Right renal cortex interstitium (tissue), 3 donors: ENCODE measurements around the gene CUBN. TPM values are rescaled to one million over a fixed set of nuclear protein-coding genes. Genes with fewer than 3 reads are reported as not detected.

Experiments
- DNase-seq, 3 donors: peaks; one replicate each; pipeline ENCODE4 v3.0.0-alpha.2; 2013; ENCODE audit warnings: low read depth in 3 of 3, low spot score in 2 of 3
- polyA plus RNA-seq, 3 donors: library from polyadenylated mRNA; unstranded; fragments of 120-200 nt; gene quantifications; one replicate each; pipeline ENCODE4 v1.2.1, GENCODE V29; 2013; ENCODE audit not compliant: insufficient read length in 3 of 3

CUBN gene
- polyA plus RNA-seq, 3 donors: 182 to 256 (median 237) TPM

- no peak for DNase-seq
Observed at GRCh38 chr10:16812676-16813075, 316.9 kb downstream of the CUBN start.

GRCh38 chr10:16811765-16812164 is 317.8 kb downstream of the CUBN start:
- no peak for DNase-seq

GRCh38 chr10:16811292-16811691 is 318.3 kb downstream of the CUBN start:
- DNase-seq: no peak

GRCh38 chr10:16809074-16809718 is 320.4 kb downstream of the CUBN start:
- no peak for DNase-seq

GRCh38 chr10:16804123-16804522 is 325.5 kb downstream of the CUBN start:
- no peak for DNase-seq

GRCh38 chr10:16803464-16803863 is 326.1 kb downstream of the CUBN start:
- DNase-seq: no peak

- DNase-seq: no peak
Observed at GRCh38 chr10:16799621-16800020, 330.0 kb downstream of the CUBN start.

- DNase-seq: no peak
Observed at GRCh38 chr10:16798571-16798970, 331.0 kb downstream of the CUBN start.

GRCh38 chr10:16795410-16796073 is 334.1 kb downstream of the CUBN start:
- no peak for DNase-seq

- no peak for DNase-seq
Observed at GRCh38 chr10:16794005-16794404, 335.6 kb downstream of the CUBN start.

GRCh38 chr10:16792675-16793074 is 336.9 kb downstream of the CUBN start:
- no peak for DNase-seq

- DNase-seq: no peak
Observed at GRCh38 chr10:16789765-16790164, 339.8 kb downstream of the CUBN start.

GRCh38 chr10:16789261-16789660 is 340.4 kb downstream of the CUBN start:
- no peak for DNase-seq

GRCh38 chr10:16788778-16789177 is 340.8 kb downstream of the CUBN start:
- DNase-seq: no peak

- DNase-seq: no peak
Observed at GRCh38 chr10:16788125-16788524, 341.5 kb downstream of the CUBN start.

GRCh38 chr10:16787361-16787791 is 342.2 kb downstream of the CUBN start:
- DNase-seq: no peak

GRCh38 chr10:16780338-16780880 is 349.2 kb downstream of the CUBN start:
- DNase-seq: no peak

- no peak for DNase-seq
Observed at GRCh38 chr10:16779384-16779915, 350.2 kb downstream of the CUBN start.

GRCh38 chr10:16777473-16778370 is 351.9 kb downstream of the CUBN start:
- peak; percentile 51 to 58 (median 53) for DNase-seq

GRCh38 chr10:16776896-16777295 is 352.7 kb downstream of the CUBN start:
- DNase-seq: no peak
